Neural cell (in vitro differentiated cells): Measurements from ENCODE around the gene TRIO. TPM values are rescaled to one million over a fixed set of nuclear protein-coding genes. Genes with fewer than 3 reads are reported as not detected.

Experiments
- H2AFZ ChIP-seq: fragments of 200-600, 300-800 bp; sonication (generic), shearing (Covaris generic); 2 replicates; pipeline ENCODE4 v1.6.0; 2014; ENCODE audit warnings: low read depth, mild to moderate bottlenecking, antibody characterized with exemption, low read length, moderate library complexity
- H3F3A ChIP-seq: fragments of 200-600 bp; shearing (Covaris generic); 2 replicates; pipeline ENCODE4 v1.6.1; 2016; ENCODE audit warnings: mild to moderate bottlenecking, moderate library complexity, mixed read lengths, antibody characterized with exemption, low read length; ENCODE audit not compliant: insufficient read depth, poor library complexity, severe bottlenecking
- H3K27ac ChIP-seq: fragments of 200-600, 300-800 bp; sonication (generic), shearing (Covaris generic); 2 replicates; pipeline ENCODE4 v1.5.1; 2014; ENCODE audit warnings: mild to moderate bottlenecking, low read length, moderate library complexity
- H3K27me3 ChIP-seq: fragments of 300-800, 200-600 bp; sonication (generic), shearing (Covaris generic); 2 replicates; pipeline ENCODE4 v1.6.0; 2014; ENCODE audit warnings: mild to moderate bottlenecking, low read depth, low read length, moderate library complexity; ENCODE audit not compliant: insufficient read depth
- H3K36me3 ChIP-seq: fragments of 300-800, 200-600 bp; sonication (generic), shearing (Covaris generic); 2 replicates; pipeline ENCODE4 v1.5.1; 2014; ENCODE audit warnings: mild to moderate bottlenecking, antibody characterized with exemption, low read length, moderate library complexity; ENCODE audit not compliant: insufficient read depth
- H3K4me2 ChIP-seq: fragments of 300-800, 200-600 bp; sonication (generic), shearing (Covaris generic); 2 replicates; pipeline ENCODE4 v1.6.0; 2014; ENCODE audit warnings: mild to moderate bottlenecking, low read length
- H3K4me3 ChIP-seq: fragments of 300-800, 200-600 bp; sonication (generic), shearing (Covaris generic); 2 replicates; pipeline ENCODE4 v1.5.1; 2014; ENCODE audit warnings: mild to moderate bottlenecking, low read length, moderate library complexity
- H3K79me2 ChIP-seq: fragments of 200-600 bp; shearing (Covaris generic); replicated peaks from 2 replicates; pipeline ENCODE4 v1.6.0; 2014; ENCODE audit warnings: mild to moderate bottlenecking, low read length, moderate library complexity; ENCODE audit not compliant: insufficient read depth
- H3K9ac ChIP-seq: fragments of 300-800, 200-600 bp; sonication (generic), shearing (Covaris generic); 2 replicates; pipeline ENCODE4 v1.6.1; 2016; ENCODE audit warnings: mild to moderate bottlenecking, low read length, mixed read lengths
- H3K9me2 ChIP-seq: fragments of 200-600 bp; shearing (Covaris generic); 2 replicates; pipeline ENCODE4 v1.6.1; 2016; ENCODE audit warnings: mild to moderate bottlenecking, low read length, mixed read lengths; ENCODE audit not compliant: insufficient read depth
- H3K9me3 ChIP-seq: fragments of 200-600, 300-800 bp; sonication (generic), shearing (Covaris generic); 2 replicates; pipeline ENCODE4 v1.6.1; 2016; ENCODE audit warnings: mild to moderate bottlenecking, mixed run types, low read length, moderate library complexity, mixed read lengths
- H4K20me1 ChIP-seq: fragments of 200-600 bp; shearing (Covaris generic); 2 replicates; pipeline ENCODE4 v1.6.1; 2016; ENCODE audit warnings: mild to moderate bottlenecking, mixed run types; ENCODE audit not compliant: insufficient read depth
- EP300 ChIP-seq: fragments of 450-650 bp; conservative IDR thresholded peaks from 2 replicates; pipeline ENCODE4 v1.6.1; 2014; ENCODE audit warnings: antibody characterized with exemption, mild to moderate bottlenecking, moderate library complexity; ENCODE audit not compliant: poor library complexity, severe bottlenecking
- EZH2 ChIP-seq: fragments of 200-600, 300-800 bp; shearing (Covaris generic), sonication (generic); IDR thresholded peaks from 2 replicates; pipeline ENCODE4 v1.6.1; 2014; ENCODE audit warnings: antibody characterized with exemption, low read length, borderline replicate concordance, mild to moderate bottlenecking; ENCODE audit not compliant: insufficient read depth, poor library complexity, severe bottlenecking
- MXI1 ChIP-seq: fragments of 450-650 bp; conservative IDR thresholded peaks from 2 replicates; pipeline ENCODE4 v1.6.1; 2014; ENCODE audit warnings: antibody characterized with exemption, mild to moderate bottlenecking; ENCODE audit not compliant: poor library complexity, severe bottlenecking
- POLR2AphosphoS5 ChIP-seq: IDR thresholded peaks from 2 replicates; pipeline ENCODE4 v1.6.1; 2012
- RAD21 ChIP-seq: fragments of 450-650 bp; conservative IDR thresholded peaks from 2 replicates; pipeline ENCODE4 v1.6.1; 2014; ENCODE audit warnings: antibody characterized with exemption, mild to moderate bottlenecking, moderate library complexity
- SMC3 ChIP-seq: fragments of 450-650 bp; conservative IDR thresholded peaks from 2 replicates; pipeline ENCODE4 v1.6.1; 2014; ENCODE audit warnings: antibody characterized with exemption, mild to moderate bottlenecking, moderate library complexity; ENCODE audit not compliant: poor library complexity
- TAF1 ChIP-seq: IDR thresholded peaks from 2 replicates; pipeline ENCODE4 v1.6.1; 2012; ENCODE audit warnings: low read depth
- polyA plus RNA-seq: library from polyadenylated mRNA; depleted of rRNA; stranded (reverse); fragments of >200 nt; gene quantifications from 2 replicates; pipeline ENCODE4 v1.2.3, GENCODE V29; 2014
- TF ChIP-seq, protein P1 (sequence below): fragments of 450-650 bp; IDR thresholded peaks from 2 replicates; pipeline ENCODE4 v1.5.1; 2014; ENCODE audit warnings: antibody characterized with exemption, mild to moderate bottlenecking, moderate library complexity; ENCODE audit not compliant: poor library complexity, severe bottlenecking
- TF ChIP-seq, protein P2 (sequence below): IDR thresholded peaks from 2 replicates; pipeline ENCODE4 v1.6.1; 2012; ENCODE audit warnings: borderline replicate concordance

TRIO gene
- polyA plus RNA-seq, 1 donor from 2014 or later = 168 TPM

DNA sequence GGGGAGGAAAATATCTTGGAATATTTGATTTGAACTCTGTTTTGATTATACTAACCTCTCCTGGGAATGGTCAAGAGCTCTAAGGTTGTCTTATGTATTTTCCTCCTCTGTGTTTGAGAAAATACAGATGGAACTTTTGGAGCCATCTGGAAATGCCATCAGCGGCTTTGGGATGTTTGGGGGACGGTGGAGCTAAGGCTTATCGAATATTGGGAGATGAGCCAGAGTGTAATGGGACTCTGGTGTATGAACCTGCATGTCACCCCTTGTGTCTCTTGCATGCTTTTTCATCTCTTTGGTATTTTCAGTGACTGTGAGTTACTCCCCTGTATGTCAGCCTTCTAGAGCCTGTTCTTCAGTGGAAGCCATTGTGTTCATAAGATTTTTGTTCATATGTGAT, 258.5 kb downstream of the TRIO start:
- Histone ChIP-seq H3K27ac (no peak overlapping the region), H4K20me1 (no peaks in the 10 kb centered on the region), H3K9me3 (no peaks in the 10 kb centered on the region), H3K9me2 (no peaks in the 10 kb centered on the region), H3K27me3 (no peaks in the 10 kb centered on the region), H3F3A (no peaks in the 10 kb centered on the region), H3K4me2 (no peak overlapping the region), H2AFZ (no peak overlapping the region), H3K9ac (no peak overlapping the region), H3K79me2 (no peaks in the 10 kb centered on the region), H3K4me3 (no peak overlapping the region), H3K36me3 (no peaks in the 10 kb centered on the region)
- TF ChIP-seq TAF1 (no peak), MXI1 (no peak), EZH2 (no peak), SMC3 (no peak), RAD21 (no peak), EP300 (no peak)
- TF ChIP-seq, protein P1, sequence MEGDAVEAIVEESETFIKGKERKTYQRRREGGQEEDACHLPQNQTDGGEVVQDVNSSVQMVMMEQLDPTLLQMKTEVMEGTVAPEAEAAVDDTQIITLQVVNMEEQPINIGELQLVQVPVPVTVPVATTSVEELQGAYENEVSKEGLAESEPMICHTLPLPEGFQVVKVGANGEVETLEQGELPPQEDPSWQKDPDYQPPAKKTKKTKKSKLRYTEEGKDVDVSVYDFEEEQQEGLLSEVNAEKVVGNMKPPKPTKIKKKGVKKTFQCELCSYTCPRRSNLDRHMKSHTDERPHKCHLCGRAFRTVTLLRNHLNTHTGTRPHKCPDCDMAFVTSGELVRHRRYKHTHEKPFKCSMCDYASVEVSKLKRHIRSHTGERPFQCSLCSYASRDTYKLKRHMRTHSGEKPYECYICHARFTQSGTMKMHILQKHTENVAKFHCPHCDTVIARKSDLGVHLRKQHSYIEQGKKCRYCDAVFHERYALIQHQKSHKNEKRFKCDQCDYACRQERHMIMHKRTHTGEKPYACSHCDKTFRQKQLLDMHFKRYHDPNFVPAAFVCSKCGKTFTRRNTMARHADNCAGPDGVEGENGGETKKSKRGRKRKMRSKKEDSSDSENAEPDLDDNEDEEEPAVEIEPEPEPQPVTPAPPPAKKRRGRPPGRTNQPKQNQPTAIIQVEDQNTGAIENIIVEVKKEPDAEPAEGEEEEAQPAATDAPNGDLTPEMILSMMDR = no peak
- TF ChIP-seq, protein P2, sequence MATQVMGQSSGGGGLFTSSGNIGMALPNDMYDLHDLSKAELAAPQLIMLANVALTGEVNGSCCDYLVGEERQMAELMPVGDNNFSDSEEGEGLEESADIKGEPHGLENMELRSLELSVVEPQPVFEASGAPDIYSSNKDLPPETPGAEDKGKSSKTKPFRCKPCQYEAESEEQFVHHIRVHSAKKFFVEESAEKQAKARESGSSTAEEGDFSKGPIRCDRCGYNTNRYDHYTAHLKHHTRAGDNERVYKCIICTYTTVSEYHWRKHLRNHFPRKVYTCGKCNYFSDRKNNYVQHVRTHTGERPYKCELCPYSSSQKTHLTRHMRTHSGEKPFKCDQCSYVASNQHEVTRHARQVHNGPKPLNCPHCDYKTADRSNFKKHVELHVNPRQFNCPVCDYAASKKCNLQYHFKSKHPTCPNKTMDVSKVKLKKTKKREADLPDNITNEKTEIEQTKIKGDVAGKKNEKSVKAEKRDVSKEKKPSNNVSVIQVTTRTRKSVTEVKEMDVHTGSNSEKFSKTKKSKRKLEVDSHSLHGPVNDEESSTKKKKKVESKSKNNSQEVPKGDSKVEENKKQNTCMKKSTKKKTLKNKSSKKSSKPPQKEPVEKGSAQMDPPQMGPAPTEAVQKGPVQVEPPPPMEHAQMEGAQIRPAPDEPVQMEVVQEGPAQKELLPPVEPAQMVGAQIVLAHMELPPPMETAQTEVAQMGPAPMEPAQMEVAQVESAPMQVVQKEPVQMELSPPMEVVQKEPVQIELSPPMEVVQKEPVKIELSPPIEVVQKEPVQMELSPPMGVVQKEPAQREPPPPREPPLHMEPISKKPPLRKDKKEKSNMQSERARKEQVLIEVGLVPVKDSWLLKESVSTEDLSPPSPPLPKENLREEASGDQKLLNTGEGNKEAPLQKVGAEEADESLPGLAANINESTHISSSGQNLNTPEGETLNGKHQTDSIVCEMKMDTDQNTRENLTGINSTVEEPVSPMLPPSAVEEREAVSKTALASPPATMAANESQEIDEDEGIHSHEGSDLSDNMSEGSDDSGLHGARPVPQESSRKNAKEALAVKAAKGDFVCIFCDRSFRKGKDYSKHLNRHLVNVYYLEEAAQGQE = no peak

DNA sequence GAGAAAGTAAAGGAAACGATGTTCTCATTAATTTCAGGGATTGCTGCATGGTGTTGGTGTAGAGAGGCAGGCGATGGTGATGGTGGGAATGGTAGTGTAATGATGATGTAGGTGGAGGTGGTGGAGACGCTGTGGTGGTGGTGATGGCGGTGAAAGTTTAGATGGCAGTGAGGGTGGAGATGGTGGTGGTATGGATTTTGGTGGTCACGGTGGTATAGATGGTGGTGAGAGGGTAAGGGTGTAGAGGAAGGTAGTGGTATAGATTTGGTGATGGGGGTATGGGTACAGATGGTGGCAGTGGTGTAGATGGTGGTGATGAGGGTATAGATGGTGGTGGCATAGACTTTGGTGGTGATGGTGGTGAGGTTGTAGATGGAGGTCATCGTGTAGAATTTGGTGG, 259.3 kb downstream of the TRIO start:
- Histone ChIP-seq H3K9me3 (no peaks in the 10 kb centered on the region), H3K9me2 (no peaks in the 10 kb centered on the region), H3K27ac (no peak overlapping the region), H3K9ac (no peak overlapping the region), H3K79me2 (no peaks in the 10 kb centered on the region), H4K20me1 (no peaks in the 10 kb centered on the region), H2AFZ (no peak overlapping the region), H3K4me3 (no peak overlapping the region), H3K27me3 (no peaks in the 10 kb centered on the region), H3K36me3 (peaks cover 7% of the 10 kb centered on the region), H3F3A (no peaks in the 10 kb centered on the region), H3K4me2 (no peak overlapping the region)
- no peak for TF ChIP-seq EZH2
- no peak for TF ChIP-seq SMC3
- no peak for TF ChIP-seq EP300
- TF ChIP-seq, protein P1 = no peak
- no peak for TF ChIP-seq TAF1
- TF ChIP-seq, protein P2 = no peak
- TF ChIP-seq MXI1 = no peak
- TF ChIP-seq RAD21 = no peak
- no peak for TF ChIP-seq POLR2AphosphoS5
